Jurkat, Clone E6-1 (cell line): Measurements from ENCODE around the gene ADGRL2.

Experiments used
- DNase-seq: peaks from one replicate; pipeline ENCODE4 v3.0.0-alpha.2; 2011; ENCODE audit warnings: low read depth, low spot score
- H3K4me3 ChIP-seq: 2 replicates; pipeline ENCODE4 v1.5.1; 2011; ENCODE audit warnings: mild to moderate bottlenecking, low read length, control low read depth, moderate library complexity

The ADGRL2 gene

GRCh38 chr1:81950591-81951244 lies 150.0 kb downstream of the ADGRL2 start:
- no peak for DNase-seq
- no peak overlapping the region for H3K4me3 ChIP-seq

DNA sequence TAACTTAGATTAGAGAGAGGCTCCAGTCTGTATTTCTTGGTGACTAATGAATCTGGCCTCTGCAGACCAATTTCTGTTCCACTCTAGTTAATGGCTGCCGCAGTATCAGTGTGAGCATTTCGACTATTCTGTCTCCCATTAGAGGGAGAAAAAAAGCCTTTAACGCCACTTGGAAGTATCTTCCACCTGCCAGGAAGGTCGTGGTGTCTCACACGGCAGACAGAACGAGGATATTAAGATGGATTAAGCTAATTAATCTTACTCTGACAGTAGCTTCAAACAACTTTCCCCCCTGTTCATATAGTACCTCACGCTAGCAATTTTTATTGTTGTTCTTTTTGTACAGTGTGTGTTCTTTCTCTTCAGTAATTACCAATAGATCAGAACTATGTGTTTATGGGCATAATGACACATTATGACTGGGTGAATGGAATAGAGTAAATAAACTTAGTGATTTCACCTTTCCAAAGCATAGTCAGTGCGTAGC lies 153.8 kb downstream of the ADGRL2 start:
- H3K4me3 ChIP-seq = no peak overlapping the region
- DNase-seq = no peak

DNA sequence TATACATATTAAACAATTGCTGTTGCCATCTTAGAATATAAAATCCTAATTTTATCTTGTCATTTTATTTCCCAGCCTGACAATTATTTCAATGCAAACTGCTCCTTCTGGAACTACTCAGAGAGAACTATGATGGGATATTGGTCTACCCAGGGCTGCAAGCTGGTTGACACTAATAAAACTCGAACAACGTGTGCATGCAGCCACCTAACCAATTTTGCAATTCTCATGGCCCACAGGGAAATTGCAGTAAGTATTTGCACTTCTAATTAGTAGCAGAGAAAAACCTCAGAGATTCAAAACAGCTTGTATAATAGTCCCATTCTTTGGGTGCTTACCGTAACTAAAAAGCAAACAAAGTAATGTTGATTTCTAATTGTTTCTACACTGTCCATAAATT lies 167.2 kb downstream of the ADGRL2 start:
- H3K4me3 ChIP-seq = no peak overlapping the region
- no peak for DNase-seq

DNA sequence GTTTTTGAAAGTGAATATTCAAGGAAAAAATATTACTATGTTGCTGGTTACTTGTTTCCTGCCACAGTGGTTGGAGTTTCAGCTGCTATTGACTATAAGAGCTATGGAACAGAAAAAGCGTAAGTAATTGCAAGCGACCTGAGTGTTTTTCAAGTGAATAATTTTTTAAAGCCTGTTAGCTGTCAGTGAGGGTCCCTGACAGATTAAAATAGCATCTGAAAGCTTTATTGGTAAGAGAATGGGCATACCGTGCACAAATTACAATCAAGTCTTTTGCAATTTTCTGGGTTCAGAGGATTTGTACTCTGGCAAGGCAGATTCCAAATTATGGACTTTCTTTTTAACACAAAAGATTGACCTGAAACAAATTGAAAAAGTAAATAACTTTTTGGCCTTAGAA lies 169.7 kb downstream of the ADGRL2 start:
- DNase-seq = no peak
- H3K4me3 ChIP-seq = no peak overlapping the region

DNA sequence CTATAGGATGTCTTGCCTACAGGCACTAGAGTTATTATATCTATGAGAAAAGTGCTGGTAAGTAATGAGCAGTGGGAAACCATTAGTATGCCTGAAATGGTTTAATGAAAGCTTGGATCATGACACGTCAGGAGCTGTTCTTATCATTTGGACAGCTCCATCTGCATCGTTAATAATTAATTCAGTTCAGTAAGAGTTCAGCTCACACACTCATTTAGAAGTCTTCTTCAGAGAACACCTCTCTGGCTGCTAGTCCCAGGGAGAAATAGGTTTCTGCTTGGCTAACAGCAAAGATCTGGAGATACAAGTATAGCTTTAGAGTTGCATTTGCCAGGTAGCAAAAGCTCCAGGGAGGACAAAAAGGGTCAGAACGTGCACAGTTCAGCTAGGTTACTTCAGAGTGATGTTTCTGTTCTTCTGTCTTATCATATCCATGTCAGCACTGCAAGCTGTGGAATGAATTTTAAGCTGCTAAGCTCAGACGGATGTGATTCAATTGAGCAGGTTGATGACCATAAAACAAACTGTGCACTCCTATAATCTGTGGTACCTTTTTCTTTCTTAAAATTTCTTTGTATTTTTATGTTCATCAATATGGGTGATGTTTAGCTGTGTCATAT lies 173.6 kb downstream of the ADGRL2 start:
- DNase-seq = no peak
- H3K4me3 ChIP-seq = no peak overlapping the region

GRCh38 chr1:81974883-81975555 lies 174.3 kb downstream of the ADGRL2 start:
- no peak for DNase-seq
- H3K4me3 ChIP-seq = no peak overlapping the region

- H3K4me3 ChIP-seq = no peak overlapping the region
- no peak for DNase-seq
Measured at GRCh38 chr1:81976539-81976938, 175.8 kb downstream of the ADGRL2 start.

- DNase-seq = no peak
- H3K4me3 ChIP-seq = no peak overlapping the region
Measured at GRCh38 chr1:81978945-81979344, 178.2 kb downstream of the ADGRL2 start.

DNA sequence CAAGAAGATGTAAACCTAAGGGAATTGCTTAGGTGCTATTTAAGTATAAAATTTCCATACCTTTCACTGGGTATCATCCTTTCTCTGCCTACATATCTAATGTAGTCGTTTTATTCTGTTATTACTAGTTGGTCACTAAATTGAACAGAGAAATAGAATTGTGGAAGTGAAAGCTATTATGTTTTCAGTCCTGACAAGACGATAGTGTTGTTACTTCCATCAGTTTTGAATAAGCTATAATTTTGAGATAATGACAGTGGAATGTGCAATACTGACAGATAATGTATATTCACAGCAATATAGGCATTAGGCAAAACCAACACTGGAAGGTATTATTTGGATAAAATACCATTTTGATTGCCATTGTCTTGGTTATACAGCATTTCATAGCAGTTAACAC lies 181.8 kb downstream of the ADGRL2 start:
- no peak for DNase-seq
- no peak overlapping the region for H3K4me3 ChIP-seq

DNA sequence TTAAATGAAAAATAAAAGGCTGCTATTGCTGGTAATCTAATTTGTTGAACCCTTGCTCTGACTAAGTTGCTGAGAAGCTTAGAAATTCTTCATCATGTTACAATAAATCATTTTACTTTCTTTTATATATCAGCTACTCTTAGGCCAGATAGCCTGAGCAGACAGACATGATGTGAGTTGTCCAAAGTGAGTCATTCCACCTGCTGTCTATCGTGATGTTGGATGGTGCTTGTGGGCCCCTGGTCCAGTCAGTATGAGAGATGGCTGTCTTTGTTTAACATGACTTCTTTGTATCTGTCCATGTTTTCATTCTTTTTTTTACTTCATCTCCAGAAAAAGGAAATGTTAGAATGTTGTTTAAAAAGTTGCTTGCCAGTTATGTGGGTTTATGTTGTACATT lies 188.8 kb downstream of the ADGRL2 start:
- DNase-seq = no peak

DNA sequence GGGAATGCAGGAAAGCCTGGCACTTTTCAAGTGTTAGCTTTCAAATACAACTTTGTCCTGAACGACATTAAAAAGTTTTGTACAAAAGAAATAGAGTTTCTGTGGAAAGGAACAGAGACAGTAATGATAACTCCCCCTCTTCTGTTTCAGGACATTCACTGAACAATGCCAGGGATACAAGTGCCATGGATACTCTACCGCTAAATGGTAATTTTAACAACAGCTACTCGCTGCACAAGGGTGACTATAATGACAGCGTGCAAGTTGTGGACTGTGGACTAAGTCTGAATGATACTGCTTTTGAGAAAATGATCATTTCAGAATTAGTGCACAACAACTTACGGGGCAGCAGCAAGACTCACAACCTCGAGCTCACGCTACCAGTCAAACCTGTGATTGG lies 189.5 kb downstream of the ADGRL2 start:
- DNase-seq = no peak
- no peak overlapping the region for H3K4me3 ChIP-seq

More for the DNA sequence above, 188.8 kb downstream of the ADGRL2 start:
- H3K4me3 ChIP-seq = no peak overlapping the region

GRCh38 chr1:81998165-81998564 lies 197.4 kb downstream of the ADGRL2 start:
- H3K4me3 ChIP-seq = no peak overlapping the region
- DNase-seq = no peak

DNA sequence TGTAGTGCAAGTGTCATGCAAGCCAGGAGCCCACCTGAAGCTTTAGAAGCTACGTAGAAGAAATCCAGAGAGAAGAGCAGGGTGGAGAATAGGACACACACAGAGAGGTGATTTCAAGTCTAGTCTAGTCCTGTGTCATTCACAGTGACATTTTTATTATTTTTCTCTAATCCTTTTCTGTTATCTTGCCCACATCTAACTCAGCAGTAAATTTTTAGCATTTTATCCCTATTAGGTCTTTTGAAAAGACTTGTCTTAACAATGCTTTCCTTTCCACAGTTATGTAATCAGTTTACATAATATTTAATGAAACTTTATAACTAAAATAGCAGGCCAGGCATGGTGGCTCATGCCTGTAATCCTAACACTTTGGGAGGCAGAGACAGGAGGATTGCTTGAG lies 198.6 kb downstream of the ADGRL2 start:
- H3K4me3 ChIP-seq = no peak overlapping the region
- no peak for DNase-seq

GRCh38 chr1:82000221-82000620 lies 199.5 kb downstream of the ADGRL2 start:
- no peak overlapping the region for H3K4me3 ChIP-seq
- no peak for DNase-seq

DNA sequence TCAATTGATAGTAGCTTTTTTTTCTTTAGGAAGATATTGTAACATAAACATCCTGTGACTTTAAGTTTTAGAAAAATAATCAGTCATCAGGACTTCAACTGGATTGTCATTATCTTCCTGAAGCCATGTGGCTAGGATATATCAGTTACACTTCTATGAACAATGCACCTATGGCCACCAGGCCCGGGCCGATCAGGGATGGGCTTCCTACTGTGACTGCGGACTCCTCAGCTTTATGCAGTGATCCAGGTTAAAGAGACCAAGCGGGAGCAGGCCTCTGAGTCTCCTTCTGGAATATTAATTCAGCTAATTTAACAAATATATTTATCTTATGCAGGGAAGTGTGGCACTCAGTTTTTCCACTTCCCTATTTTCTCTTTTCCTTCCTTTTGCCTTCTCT lies 200.6 kb downstream of the ADGRL2 start:
- DNase-seq = no peak
- no peak overlapping the region for H3K4me3 ChIP-seq

- no peak for DNase-seq
- H3K4me3 ChIP-seq = no peak overlapping the region
Measured at GRCh38 chr1:82007804-82008203, 207.1 kb downstream of the ADGRL2 start.

- DNase-seq = no peak
- H3K4me3 ChIP-seq = no peak overlapping the region
Measured at GRCh38 chr1:82013702-82014101, 213.0 kb downstream of the ADGRL2 start.

- H3K4me3 ChIP-seq = no peak overlapping the region
- DNase-seq = no peak
Measured at GRCh38 chr1:82015444-82015843, 214.7 kb downstream of the ADGRL2 start.

DNA sequence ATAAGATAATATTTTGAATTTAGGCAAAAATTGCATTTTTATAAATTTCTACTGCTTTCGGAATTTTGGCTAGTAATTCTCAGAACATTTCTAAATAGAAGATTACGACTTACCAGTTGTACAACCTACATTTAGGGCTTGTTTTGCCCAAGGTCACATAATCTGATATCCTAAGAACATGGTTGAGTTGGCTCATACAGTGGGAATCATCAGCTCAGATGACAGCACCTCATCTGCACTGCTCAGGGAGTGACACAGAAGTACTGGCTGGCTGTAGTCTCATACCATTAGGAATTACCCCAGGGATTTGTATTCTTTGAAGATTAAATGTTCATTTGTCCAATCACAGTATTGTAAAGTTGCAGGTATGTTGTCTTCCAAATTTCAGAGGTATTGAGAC lies 217.6 kb downstream of the ADGRL2 start:
- DNase-seq = no peak

DNA sequence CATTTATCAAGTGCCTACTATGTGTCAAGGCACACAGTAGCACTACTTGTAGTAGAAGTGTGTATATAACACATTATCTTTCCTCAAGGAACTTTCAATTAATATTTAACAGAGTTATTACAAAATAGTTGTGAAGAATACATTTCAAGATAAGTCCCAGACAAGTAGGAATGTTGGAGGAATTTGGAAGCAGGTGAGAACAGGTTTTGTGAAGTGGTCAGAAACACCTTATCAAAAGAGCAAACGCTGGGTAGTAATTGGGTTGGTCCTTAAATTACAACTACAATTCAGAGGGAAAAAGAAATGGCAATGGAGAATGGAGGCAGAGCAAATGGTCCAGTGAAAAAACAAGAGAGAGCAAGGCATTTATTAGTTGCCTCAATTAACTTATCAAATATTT lies 218.8 kb downstream of the ADGRL2 start:
- DNase-seq = no peak
- H3K4me3 ChIP-seq = no peak overlapping the region

More for the DNA sequence above, 217.6 kb downstream of the ADGRL2 start:
- H3K4me3 ChIP-seq = no peak overlapping the region
